GM12878 (cell line): Measurements from ENCODE around the gene MRPS27. TPM values are rescaled to one million over a fixed set of nuclear protein-coding genes. Genes with fewer than 3 reads are reported as not detected.

Source experiments
- ATAC-seq: fragments of 200-7000 bp; cut with Tn5 transposase; 3 replicates; pipeline ENCODE4 v1.9.1; 2020; ENCODE audit warnings: mild to moderate bottlenecking, moderate library complexity
- BruUV-seq: library from RNA; stranded (reverse); fragments of 400-500 nt; replicated peaks from 2 replicates; lab custom pipeline; 2021; lab: Mats Ljungman, UMichigan
- CTCF ChIA-PET: fragments of 300-600 bp; sonication (Branson Sonifier 250); formaldehyde crosslinking; extraction: SDS; loops from one replicate; lab custom pipeline; 2021; ENCODE audit warnings: inconsistent platforms; lab: Yijun Ruan, JAX
- POLR2A ChIA-PET: fragments of 350-600 bp; formaldehyde crosslinking; extraction: SDS; loops from one replicate; lab custom pipeline; 2021; ENCODE audit warnings: inconsistent platforms; lab: Charles Lee
- RAD21 ChIA-PET: fragments of 300-600 bp; sonication (Branson Sonifier 250); formaldehyde crosslinking; loops from one replicate; lab custom pipeline; 2023; ENCODE audit warnings: antibody characterized with exemption; ENCODE audit not compliant: unreplicated experiment; lab: Charles Lee
- SMC1A ChIA-PET: fragments of 300-600 bp; sonication (Branson Sonifier 250); formaldehyde crosslinking; loops from one replicate; lab custom pipeline; 2023; ENCODE audit not compliant: unreplicated experiment, uncharacterized antibody; lab: Charles Lee
- DNase-seq: peaks from one replicate; pipeline ENCODE4 v3.0.0-alpha.2; 2011; ENCODE audit warnings: low read depth, low spot score
- FAIRE-seq: peaks from 3 replicates; lab custom pipeline; 2011; peaks lifted over from hg19 to GRCh38; lab: Jason Lieb, UNC
- H2AFZ ChIP-seq: 2 replicates; pipeline ENCODE4 v1.6.0; 2011; ENCODE audit warnings: low read depth, low read length, control low read depth; ENCODE audit not compliant: control insufficient read depth
- H3K27ac ChIP-seq: 2 replicates; pipeline ENCODE4 v1.5.1; 2011; ENCODE audit warnings: control low read depth; ENCODE audit not compliant: control insufficient read depth, insufficient read depth
- H3K27me3 ChIP-seq, 2 experiments: replicated peaks in 1 of 2; 2 replicates each; pipeline versions ENCODE4 v1.6.0 to v1.6.1; 2011; ENCODE audit warnings: low read length in 1 of 2; ENCODE audit not compliant: control insufficient read depth in 2 of 2, insufficient read depth in 2 of 2
- H3K36me3 ChIP-seq, 2 experiments: 2 replicates each; pipeline ENCODE4 v1.5.1; 2011; ENCODE audit warnings: low read length in 1 of 2; ENCODE audit not compliant: control insufficient read depth in 2 of 2, insufficient read depth in 2 of 2
- H3K4me1 ChIP-seq: 2 replicates; pipeline ENCODE4 v1.6.1; 2011; ENCODE audit warnings: mild to moderate bottlenecking, low read length, moderate library complexity, mixed read lengths; ENCODE audit not compliant: control insufficient read depth, insufficient read depth
- H3K4me2 ChIP-seq: 2 replicates; pipeline ENCODE4 v1.6.0; 2011; ENCODE audit warnings: control low read depth; ENCODE audit not compliant: control insufficient read depth, insufficient read depth
- H3K4me3 ChIP-seq: fragments of 200-600 bp; sonication (generic); 2 replicates; pipeline ENCODE4 v1.5.1; 2016
- H3K79me2 ChIP-seq: 2 replicates; pipeline ENCODE4 v1.6.0; 2011; ENCODE audit warnings: low read length; ENCODE audit not compliant: control insufficient read depth, insufficient read depth
- H3K9ac ChIP-seq: 2 replicates; pipeline ENCODE4 v1.8.0; 2011; ENCODE audit warnings: low read length, control low read depth, mixed read lengths; ENCODE audit not compliant: control insufficient read depth, insufficient read depth
- H3K9me3 ChIP-seq: replicated peaks from 3 replicates; pipeline ENCODE4 v1.5.1; 2011; ENCODE audit warnings: mild to moderate bottlenecking, low read length; ENCODE audit not compliant: control insufficient read depth, insufficient read depth
- H4K20me1 ChIP-seq: 2 replicates; pipeline ENCODE4 v1.6.0; 2011; ENCODE audit not compliant: control insufficient read depth, insufficient read depth
- BHLHE40 ChIP-seq, 2 experiments: fragments of 450-650 bp in 1 of 2; IDR thresholded peaks; 2 replicates each; pipeline ENCODE4 v1.6.1; 2011 to 2017; ENCODE audit warnings: low read depth in 2 of 2, borderline replicate concordance in 1 of 2, improper control_type of control experiment in 1 of 2, low read length in 1 of 2, mild to moderate bottlenecking in 1 of 2
- CHD2 ChIP-seq: IDR thresholded peaks from 2 replicates; pipeline ENCODE4 v1.6.1; 2011; ENCODE audit warnings: low read depth, low read length, improper control_type of control experiment, borderline replicate concordance
- CTCF ChIP-seq, 3 experiments: IDR thresholded peaks in 2 of 3; conservative IDR thresholded peaks in 1 of 3; 2 replicates each; pipeline ENCODE4 v1.5.1; 2011; ENCODE audit warnings: low read depth in 3 of 3, low read length in 3 of 3, mild to moderate bottlenecking in 3 of 3, control low read depth in 2 of 3, moderate library complexity in 2 of 3, inconsistent platforms in 1 of 3, mixed read lengths in 1 of 3; ENCODE audit not compliant: control insufficient read depth in 2 of 3, insufficient read depth in 1 of 3; ENCODE audit errors: extremely low read depth in 1 of 3
- MTA3 ChIP-seq: IDR thresholded peaks from 2 replicates; pipeline ENCODE4 v1.6.1; 2012; ENCODE audit warnings: low read length, inconsistent platforms, borderline replicate concordance
- RAD51 ChIP-seq: fragments of 450-650 bp; IDR thresholded peaks from 2 replicates; pipeline ENCODE4 v1.6.1; 2016; ENCODE audit warnings: moderate library complexity, mild to moderate bottlenecking, inconsistent platforms
- WGBS: methylation state at CpG from one replicate; pipeline ENCODE4 v1.1.6; 2016; ENCODE audit warnings: low lambda C conversion rate; ENCODE audit not compliant: insufficient replicate concordance, insufficient coverage; ENCODE audit errors: missing lambda C conversion rate; 5-methylcytosine and 5-hydroxymethylcytosine counted together
- in situ Hi-C: fragments of 300-500 bp; cut with MboI; formaldehyde crosslinking; loops from 9 replicates; pipeline ENCODE4 v1.14.3; 2018; ENCODE audit warnings: mixed read lengths
- intact Hi-C: fragments of 100-400 bp; cut with micrococcal nuclease; formaldehyde crosslinking; loops from one replicate; pipeline ENCODE4 v1.14.2; 2022; ENCODE audit not compliant: unreplicated experiment
- polyA plus RNA-seq, 11 experiments: library from polyadenylated mRNA; depleted of rRNA in 4 of 11; unstranded in 6 of 11; stranded (reverse) in 5 of 11; fragments of >200 nt; fragmentation: Nextera tagmentation in 4 of 11; fragmentation: Illumina TruSeq in 1 of 11; extraction: Ambion mirVana in 4 of 11; extraction: Trizol in 1 of 11; gene quantifications; 1 replicate in 1 of 11; 2 replicates in 10 of 11; pipeline versions ENCODE4 v1.2.1 to v1.2.3, GENCODE V29; 2011 to 2016; ENCODE audit warnings: inconsistent platforms in 2 of 11, missing spikeins in 2 of 11, low read depth in 1 of 11
- total RNA-seq, 4 experiments: library from RNA; depleted of rRNA in 3 of 4; stranded (reverse); fragments of >200 nt in 3 of 4; fragmentation: Illumina TruSeq in 1 of 4; extraction: Trizol in 1 of 4; gene quantifications; 2 replicates each; pipeline versions ENCODE4 v1.2.1 to v1.2.3, GENCODE V29; 2013 to 2021
- TF ChIP-seq, protein P1 (sequence below): fragments of 450-650 bp; conservative IDR thresholded peaks from 2 replicates; pipeline ENCODE4 v1.6.1; 2017; ENCODE audit warnings: mild to moderate bottlenecking, moderate library complexity
- TF ChIP-seq, protein P2 (sequence below): fragments of 450-650 bp; IDR thresholded peaks from 2 replicates; pipeline ENCODE4 v1.6.1; 2017; ENCODE audit warnings: mild to moderate bottlenecking, low read depth, inconsistent platforms; ENCODE audit not compliant: poor library complexity, severe bottlenecking

The MRPS27 gene
- total and polyA plus RNA-seq, 10 of the 15 experiments (the other 5 are each of a cell fraction or from before 2014, with no cell fraction given), result 61.0 to 128 (median 93.0) TPM

- peaks cover 46% of the 10 kb centered on the region for H3K79me2 ChIP-seq
- ChIA-PET SMC1A (interaction anchor here (0.7 to 4.0 kb wide), 17 partner anchors 9 to 532 kb away, joined by 3 to 33 read pairs (median 4); partner anchors contain the start of genes MRPS27 and PTCD2), CTCF (interaction anchor here (0.7 to 5.3 kb wide), 25 partner anchors 8 to 706 kb away, joined by 3 to 35 read pairs (median 8); partner anchors contain the start of genes MRPS27 and PTCD2), POLR2A (interaction anchor here (0.6 to 2.0 kb wide), 8 partner anchors 10 to 720 kb away, joined by 3 to 9 read pairs (median 4); partner anchors contain the start of genes MCCC2, MRPS27 and PTCD2), RAD21 (interaction anchor here (0.6 to 6.1 kb wide), 21 partner anchors 10 to 524 kb away, joined by 3 to 31 read pairs (median 6); partner anchors contain the start of genes MRPS27 and PTCD2)
- WGBS, result 16% methylated on average over 8 of the region's 8 CpGs
- H4K20me1 ChIP-seq, result no peaks in the 10 kb centered on the region
- peaks cover 28% of the 10 kb centered on the region for H3K4me1 ChIP-seq
- BruUV-seq, result no TSS peak
- intact Hi-C loops (loop anchor here (5.0 kb wide), 1 partner anchor 75 kb away; no protein-coding TSS in a partner anchor), in situ Hi-C loops (loop anchor here (5.0 kb wide), 2 partner anchors 170 to 525 kb away; no protein-coding TSS in a partner anchor)
- no peaks in the 10 kb centered on the region for H3K27me3 ChIP-seq
- FAIRE-seq, result no peak
- TF ChIP-seq, protein P1, sequence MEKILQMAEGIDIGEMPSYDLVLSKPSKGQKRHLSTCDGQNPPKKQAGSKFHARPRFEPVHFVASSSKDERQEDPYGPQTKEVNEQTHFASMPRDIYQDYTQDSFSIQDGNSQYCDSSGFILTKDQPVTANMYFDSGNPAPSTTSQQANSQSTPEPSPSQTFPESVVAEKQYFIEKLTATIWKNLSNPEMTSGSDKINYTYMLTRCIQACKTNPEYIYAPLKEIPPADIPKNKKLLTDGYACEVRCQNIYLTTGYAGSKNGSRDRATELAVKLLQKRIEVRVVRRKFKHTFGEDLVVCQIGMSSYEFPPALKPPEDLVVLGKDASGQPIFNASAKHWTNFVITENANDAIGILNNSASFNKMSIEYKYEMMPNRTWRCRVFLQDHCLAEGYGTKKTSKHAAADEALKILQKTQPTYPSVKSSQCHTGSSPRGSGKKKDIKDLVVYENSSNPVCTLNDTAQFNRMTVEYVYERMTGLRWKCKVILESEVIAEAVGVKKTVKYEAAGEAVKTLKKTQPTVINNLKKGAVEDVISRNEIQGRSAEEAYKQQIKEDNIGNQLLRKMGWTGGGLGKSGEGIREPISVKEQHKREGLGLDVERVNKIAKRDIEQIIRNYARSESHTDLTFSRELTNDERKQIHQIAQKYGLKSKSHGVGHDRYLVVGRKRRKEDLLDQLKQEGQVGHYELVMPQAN, result no peak
- TF ChIP-seq MTA3 (peak; percentile 65; the same call in 1 of the 2 replicates), CHD2 (no peak), BHLHE40 (IDR thresholded peaks at IDR 0.05; ENCODE audit: borderline replicate concordance in 1 of 2, low read depth in 2 of 2, low read length in 1 of 2) (no peak), CTCF (IDR thresholded peaks at IDR 0.05 in 2 of 3, conservative IDR thresholded peaks at IDR 0.05 in 1 of 3; ENCODE audit: control insufficient read depth in 2 of 3, extremely low read depth in 1 of 3, insufficient read depth in 1 of 3, low read depth in 3 of 3, low read length in 3 of 3) (no peak), RAD51 (no peak)
- TF ChIP-seq, protein P2, sequence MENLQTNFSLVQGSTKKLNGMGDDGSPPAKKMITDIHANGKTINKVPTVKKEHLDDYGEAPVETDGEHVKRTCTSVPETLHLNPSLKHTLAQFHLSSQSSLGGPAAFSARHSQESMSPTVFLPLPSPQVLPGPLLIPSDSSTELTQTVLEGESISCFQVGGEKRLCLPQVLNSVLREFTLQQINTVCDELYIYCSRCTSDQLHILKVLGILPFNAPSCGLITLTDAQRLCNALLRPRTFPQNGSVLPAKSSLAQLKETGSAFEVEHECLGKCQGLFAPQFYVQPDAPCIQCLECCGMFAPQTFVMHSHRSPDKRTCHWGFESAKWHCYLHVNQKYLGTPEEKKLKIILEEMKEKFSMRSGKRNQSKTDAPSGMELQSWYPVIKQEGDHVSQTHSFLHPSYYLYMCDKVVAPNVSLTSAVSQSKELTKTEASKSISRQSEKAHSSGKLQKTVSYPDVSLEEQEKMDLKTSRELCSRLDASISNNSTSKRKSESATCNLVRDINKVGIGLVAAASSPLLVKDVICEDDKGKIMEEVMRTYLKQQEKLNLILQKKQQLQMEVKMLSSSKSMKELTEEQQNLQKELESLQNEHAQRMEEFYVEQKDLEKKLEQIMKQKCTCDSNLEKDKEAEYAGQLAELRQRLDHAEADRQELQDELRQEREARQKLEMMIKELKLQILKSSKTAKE, result no peak
- H3K4me2 ChIP-seq, result peak overlapping the region; percentile 72
- H3K36me3 ChIP-seq, result peaks cover 1 to 12% of the 10 kb centered on the region in 2 experiments; a peak in 2 of 4 replicates
- H3K9ac ChIP-seq, result peak overlapping the region; percentile 90
- ATAC-seq, result no peak; the same call in 2 of the 3 replicates
- peak overlapping the region; percentile 97 for H3K27ac ChIP-seq
- no peak for DNase-seq
- peak overlapping the region; percentile 79 for H3K4me3 ChIP-seq
- H2AFZ ChIP-seq, result peak overlapping the region; percentile 73; the same call in 1 of the 2 replicates
- no peaks in the 10 kb centered on the region for H3K9me3 ChIP-seq
These were observed 12.5 kb downstream of the MRPS27 start for GRCh38 chr5:72307573-72307967.
